H1 (cell line): ENCODE data around the gene COL17A1.

ENCODE experiments used
- BRCA1 ChIP-seq: IDR thresholded peaks from 2 replicates; pipeline ENCODE4 v1.6.1; 2012; ENCODE audit warnings: low read depth, low read length, improper control_type of control experiment
- HDAC2 ChIP-seq, 2 experiments: fragments of 300-600 bp in 1 of 2; sonication (generic) in 1 of 2; IDR thresholded peaks; 2 replicates each; pipeline ENCODE4 v1.6.1; 2011 to 2012; ENCODE audit warnings: low read depth in 2 of 2, low read length in 2 of 2, mild to moderate bottlenecking in 2 of 2, moderate library complexity in 2 of 2, borderline replicate concordance in 1 of 2, inconsistent platforms in 1 of 2
- KDM5A ChIP-seq: fragments of 200-600 bp; IDR thresholded peaks from 2 replicates; pipeline ENCODE4 v1.7.1; 2012; ENCODE audit warnings: mild to moderate bottlenecking, low read length, inconsistent platforms, mixed read lengths
- NRF1 ChIP-seq: IDR thresholded peaks from 2 replicates; pipeline ENCODE4 v1.6.1; 2011; ENCODE audit warnings: mild to moderate bottlenecking, low read depth, low read length, improper control_type of control experiment
- RFX5 ChIP-seq: IDR thresholded peaks from 2 replicates; pipeline ENCODE4 v1.6.1; 2011; ENCODE audit warnings: low read depth, low read length, improper control_type of control experiment, borderline replicate concordance
- TF ChIP-seq, protein P1 (sequence below), 3 experiments: IDR thresholded peaks; 1 replicate in 2 of 3; 2 replicates in 1 of 3; pipeline versions ENCODE4 v1.5.1 to v1.6.1; 2011; ENCODE audit warnings: low read length in 3 of 3, mild to moderate bottlenecking in 3 of 3, inconsistent platforms in 2 of 3, low read depth in 1 of 3, moderate library complexity in 1 of 3; ENCODE audit not compliant: insufficient read depth in 1 of 3; ENCODE audit errors: control extremely low read depth in 1 of 3

DNA sequence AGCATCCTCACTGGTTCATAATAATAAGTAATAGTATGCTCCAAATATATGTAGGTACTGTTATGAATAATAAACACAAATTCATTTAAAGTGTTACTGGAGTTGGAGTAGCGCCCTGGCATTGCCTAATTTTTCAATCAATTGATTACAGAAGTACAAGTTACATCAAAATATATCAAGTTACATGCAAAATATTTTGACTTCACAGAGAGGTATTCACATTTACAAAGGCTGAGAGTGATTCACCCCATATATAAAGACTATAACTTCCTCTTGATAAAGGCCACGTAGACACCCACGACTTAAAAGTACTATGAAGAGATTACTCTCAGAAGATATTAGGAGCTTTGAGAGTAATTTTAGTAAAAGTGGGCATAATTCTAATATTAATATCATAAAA, 13.6 kb upstream of the COL17A1 start:
- TF ChIP-seq KDM5A (no peak), BRCA1 (no peak), NRF1 (no peak), HDAC2 (IDR thresholded peaks at IDR 0.05; ENCODE audit: borderline replicate concordance in 1 of 2, low read depth in 2 of 2, low read length in 2 of 2) (no peak), RFX5 (no peak)
- TF ChIP-seq, protein P1, sequence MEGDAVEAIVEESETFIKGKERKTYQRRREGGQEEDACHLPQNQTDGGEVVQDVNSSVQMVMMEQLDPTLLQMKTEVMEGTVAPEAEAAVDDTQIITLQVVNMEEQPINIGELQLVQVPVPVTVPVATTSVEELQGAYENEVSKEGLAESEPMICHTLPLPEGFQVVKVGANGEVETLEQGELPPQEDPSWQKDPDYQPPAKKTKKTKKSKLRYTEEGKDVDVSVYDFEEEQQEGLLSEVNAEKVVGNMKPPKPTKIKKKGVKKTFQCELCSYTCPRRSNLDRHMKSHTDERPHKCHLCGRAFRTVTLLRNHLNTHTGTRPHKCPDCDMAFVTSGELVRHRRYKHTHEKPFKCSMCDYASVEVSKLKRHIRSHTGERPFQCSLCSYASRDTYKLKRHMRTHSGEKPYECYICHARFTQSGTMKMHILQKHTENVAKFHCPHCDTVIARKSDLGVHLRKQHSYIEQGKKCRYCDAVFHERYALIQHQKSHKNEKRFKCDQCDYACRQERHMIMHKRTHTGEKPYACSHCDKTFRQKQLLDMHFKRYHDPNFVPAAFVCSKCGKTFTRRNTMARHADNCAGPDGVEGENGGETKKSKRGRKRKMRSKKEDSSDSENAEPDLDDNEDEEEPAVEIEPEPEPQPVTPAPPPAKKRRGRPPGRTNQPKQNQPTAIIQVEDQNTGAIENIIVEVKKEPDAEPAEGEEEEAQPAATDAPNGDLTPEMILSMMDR (IDR thresholded peaks at IDR 0.05; ENCODE audit: control extremely low read depth in 1 of 3, insufficient read depth in 1 of 3, low read depth in 1 of 3, low read length in 3 of 3), result no peak
